Gastroesophageal sphincter (tissue), 4 donors: ENCODE results near the gene P4HB. TPM values are rescaled to one million over a fixed set of nuclear protein-coding genes. Genes with fewer than 3 reads are reported as not detected.

Source experiments
- ATAC-seq: fragments of 150-250 bp; one replicate; pipeline ENCODE4 v1.9.1; 2016; ENCODE audit warnings: mild to moderate bottlenecking, moderate library complexity
- H3K27ac ChIP-seq, 4 donors: fragments of 200-600 bp; sonication (generic) in 3 of 4; 1 replicate in 3 of 4; 2 replicates in 1 of 4; pipeline ENCODE4 v1.5.1; 2016 to 2019
- H3K27me3 ChIP-seq: fragments of 200-600 bp; sonication (generic); one replicate; pipeline ENCODE4 v1.5.1; 2019
- H3K36me3 ChIP-seq, 2 donors: fragments of 200-600 bp; sonication (generic); one replicate each; pipeline ENCODE4 v1.5.1; 2019; ENCODE audit warnings: control low read depth in 1 of 2
- H3K4me1 ChIP-seq, 3 donors: fragments of 200-600 bp; sonication (generic); 1 replicate in 2 of 3; 2 replicates in 1 of 3; pipeline ENCODE4 v1.5.1; 2016 to 2019; ENCODE audit warnings: control low read depth in 2 of 3
- H3K4me3 ChIP-seq, 2 donors: fragments of 200-600 bp; sonication (generic); one replicate each; pipeline ENCODE4 v1.5.1; 2019; ENCODE audit warnings: mild to moderate bottlenecking in 1 of 2, moderate library complexity in 1 of 2
- H3K9me3 ChIP-seq, 3 donors: fragments of 200-600 bp; sonication (generic); one replicate each; pipeline ENCODE4 v1.5.1; 2017 to 2019; ENCODE audit warnings: control low read depth in 2 of 3
- CTCF ChIP-seq, 4 experiments: fragments of 200-600 bp in 2 of 4; fragments of 450-650 bp in 2 of 4; sonication (generic) in 1 of 4; IDR thresholded peaks; one replicate each; pipeline ENCODE4 v1.5.1; 2017 to 2019; ENCODE audit warnings: antibody characterized with exemption in 4 of 4, mild to moderate bottlenecking in 2 of 4, moderate library complexity in 2 of 4
- EP300 ChIP-seq: sonication (generic); formaldehyde crosslinking; IDR thresholded peaks from one replicate; pipeline ENCODE4 v1.6.1; 2017; ENCODE audit warnings: antibody characterized with exemption, mild to moderate bottlenecking
- POLR2A ChIP-seq, 2 donors: fragments of 450-650 bp; IDR thresholded peaks; one replicate each; pipeline ENCODE4 v1.6.1; 2017; ENCODE audit warnings: antibody characterized with exemption in 2 of 2, mild to moderate bottlenecking in 2 of 2, moderate library complexity in 1 of 2
- POLR2AphosphoS5 ChIP-seq: sonication (generic); formaldehyde crosslinking; IDR thresholded peaks from one replicate; pipeline ENCODE4 v1.6.1; 2017; ENCODE audit warnings: antibody characterized with exemption
- WGBS, 2 donors: methylation state at CpG; one replicate each; pipeline ENCODE4 v1.1.5; 2018; ENCODE audit warnings: low coverage in 1 of 2; 5-methylcytosine and 5-hydroxymethylcytosine counted together
- total RNA-seq, 4 donors: library from RNA; depleted of rRNA; stranded (reverse); fragments of >200 nt; gene quantifications; one replicate each; pipeline ENCODE4 v1.1.0, GENCODE V29; 2016

P4HB gene
- total RNA-seq, 4 donors from 2014 or later = 257 to 365 (median 324) TPM

- TF ChIP-seq POLR2AphosphoS5 (no peak), EP300 (no peak), CTCF (IDR thresholded peaks at IDR 0.05) (no peak), POLR2A (IDR thresholded peaks at IDR 0.05) (no peak)
- Histone ChIP-seq H3K9me3 (no peaks in the 10 kb centered on the region), H3K27me3 (peaks cover 97% of the 10 kb centered on the region), H3K27ac (no peak overlapping the region), H3K4me3 (no peak overlapping the region), H3K36me3 (no peaks in the 10 kb centered on the region), H3K4me1 (peaks cover 0 to 13% (median 8%) of the 10 kb centered on the region in 3 donors)
- WGBS, 2 donors = 58 to 63% methylated on average over 9 to 10 of the region's 20 CpGs
- no peak for ATAC-seq
Observed at GRCh38 chr17:81808778-81809555, 51.4 kb downstream of the P4HB start.

- Histone ChIP-seq H3K4me3 (no peak overlapping the region), H3K9me3 (no peaks in the 10 kb centered on the region), H3K27me3 (peaks cover 97% of the 10 kb centered on the region), H3K27ac (no peak overlapping the region), H3K36me3 (no peaks in the 10 kb centered on the region), H3K4me1 (peaks cover 0 to 19% (median 11%) of the 10 kb centered on the region in 3 donors)
- TF ChIP-seq EP300 = no peak
- no peak for TF ChIP-seq CTCF (IDR thresholded peaks at IDR 0.05)
- TF ChIP-seq POLR2AphosphoS5 = no peak
- no peak for TF ChIP-seq POLR2A (IDR thresholded peaks at IDR 0.05)
- WGBS, 2 donors = 53 to 67% methylated on average over 2 to 3 of the region's 13 CpGs
- ATAC-seq = no peak
Observed at GRCh38 chr17:81807839-81808238, 52.5 kb downstream of the P4HB start.

- Histone ChIP-seq H3K36me3 (no peaks in the 10 kb centered on the region), H3K27me3 (peaks cover 97% of the 10 kb centered on the region), H3K4me3 (no peak overlapping the region), H3K27ac (no peak overlapping the region), H3K9me3 (no peaks in the 10 kb centered on the region), H3K4me1 (peaks cover 0 to 19% (median 11%) of the 10 kb centered on the region in 3 donors)
- WGBS, 2 donors = 58% methylated on average over 2 of the region's 18 CpGs; no CpG with 5 or more reads in 1 of the 2 donors
- TF ChIP-seq EP300 (no peak), POLR2A (IDR thresholded peaks at IDR 0.05) (no peak), POLR2AphosphoS5 (no peak), CTCF (IDR thresholded peaks at IDR 0.05) (no peak)
- ATAC-seq = no peak
Observed at GRCh38 chr17:81807210-81807719, 53.1 kb downstream of the P4HB start.

- TF ChIP-seq POLR2AphosphoS5 (no peak), POLR2A (IDR thresholded peaks at IDR 0.05) (no peak), CTCF (IDR thresholded peaks at IDR 0.05) (no peak), EP300 (no peak)
- no peak overlapping the region for H3K27ac ChIP-seq
- peaks cover 0 to 19% (median 11%) of the 10 kb centered on the region in 3 donors for H3K4me1 ChIP-seq
- H3K36me3 ChIP-seq = no peaks in the 10 kb centered on the region
- ATAC-seq = no peak
- no CpG with 5 or more reads among the region's 23 CpGs for WGBS, 2 donors
- no peaks in the 10 kb centered on the region for H3K9me3 ChIP-seq
- peaks cover 97% of the 10 kb centered on the region for H3K27me3 ChIP-seq
- H3K4me3 ChIP-seq = no peak overlapping the region
Observed at GRCh38 chr17:81806461-81807209, 53.7 kb downstream of the P4HB start.
